Measurements from ENCODE around the gene UGT1A7.

GRCh38 chr2:233746475-233747282 lies 65.0 kb downstream of the UGT1A7 start:
- TF ChIP-seq POLR2A (IDR thresholded peaks at IDR 0.05) (no peak), CTCF (IDR thresholded peaks at IDR 0.05) (no peak), POLR2AphosphoS5 (IDR thresholded peaks at IDR 0.05) (no peak), EP300 (IDR thresholded peaks at IDR 0.05) (no peak)
